Nasal cavity respiratory epithelium epithelial cell of viscerocranial mucosa (primary cell): ENCODE data around the gene TMEM114. TPM values are rescaled to one million over a fixed set of nuclear protein-coding genes. Genes with fewer than 3 reads are reported as not detected.

Experiments
- total RNA-seq: library from RNA; depleted of rRNA; stranded (reverse); fragments of >200 nt; gene quantifications from 2 replicates; pipeline ENCODE4 v1.2.3, GENCODE V29; 2014

TMEM114 gene
- total RNA-seq: not detected in 2 replicates

DNA sequence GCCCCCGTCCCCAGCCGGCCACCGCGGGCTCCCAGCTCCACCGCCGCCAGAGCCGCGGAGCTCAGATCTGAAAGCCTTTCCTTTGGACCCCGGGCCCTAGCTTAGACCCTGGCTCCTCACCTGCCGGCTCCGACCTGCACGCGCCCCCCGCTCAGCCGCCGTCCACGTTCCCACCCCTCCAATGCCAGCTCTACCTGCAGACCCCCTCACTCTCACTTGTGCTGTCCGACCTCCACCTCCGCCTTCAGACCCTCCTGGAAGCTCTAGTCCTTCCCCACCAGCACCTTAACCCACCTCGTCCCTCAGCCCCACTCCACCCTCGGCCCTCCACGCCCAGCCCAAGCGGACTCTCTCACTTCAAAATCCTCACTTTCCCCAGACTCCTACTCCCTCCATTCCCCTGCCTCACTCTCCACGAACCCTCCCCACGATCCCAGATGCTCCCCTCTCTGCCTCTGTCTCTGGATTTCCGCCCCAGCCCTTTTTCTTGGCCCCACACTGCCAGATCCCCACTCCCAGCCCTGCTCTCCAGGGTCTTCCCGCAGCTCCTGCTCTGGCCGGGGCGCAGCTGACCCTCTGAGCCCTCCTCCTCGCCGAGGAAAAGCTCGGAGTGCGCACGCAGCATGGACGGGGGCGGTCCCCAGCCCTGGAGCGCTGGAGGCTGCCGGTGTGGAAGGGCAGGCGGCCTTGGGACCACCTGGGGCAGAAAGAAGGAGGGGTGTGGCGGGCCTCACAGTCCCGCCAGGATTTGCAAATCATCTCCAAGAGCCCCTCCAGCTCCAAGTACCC, at the start of gene TMEM114:
TSS of gene TMEM114 (minus strand) at position 612 of the 789 bp plus-strand sequence. CDS start 673 bp downstream, outside the sequence.

GRCh38 chr16:8621572-8622314, 31.4 kb upstream of the TMEM114 start, which contains the start of gene METTL22:
TSS of gene METTL22 (plus strand) at chr16:8621698. CDS start at chr16:8625666, 3,968 bp downstream.

Other genes starting within 250 kb of the TMEM114 start
- 14.7 and 21.2 TPM in 2 replicates for gene METTL22, start 31.2 kb upstream of the TMEM114 start, total RNA-seq
- gene ABAT, start 84.1 kb upstream of the TMEM114 start, total RNA-seq: 1.4 and 3.8 TPM in 2 replicates
- gene TMEM186, start 207.1 kb upstream of the TMEM114 start, total RNA-seq: 9.4 and 13.0 TPM in 2 replicates
- 24.3 and 36.9 TPM in 2 replicates for gene PMM2, start 207.3 kb upstream of the TMEM114 start, total RNA-seq